22Rv1 (cell line): ENCODE measurements around the gene ASB2.
A peak's percentile ranks its signal among the peaks of the same experiment; 100 is the strongest.

Experiments used
- CTCF ChIP-seq: fragments of 450-650 bp; IDR thresholded peaks from 2 replicates; pipeline ENCODE4 v1.5.1; 2017; ENCODE audit warnings: mild to moderate bottlenecking
- ZFX ChIP-seq: fragments of 450-650 bp; IDR thresholded peaks from 2 replicates; pipeline ENCODE4 v1.6.1; 2017; ENCODE audit warnings: antibody characterized with exemption, borderline replicate concordance

DNA sequence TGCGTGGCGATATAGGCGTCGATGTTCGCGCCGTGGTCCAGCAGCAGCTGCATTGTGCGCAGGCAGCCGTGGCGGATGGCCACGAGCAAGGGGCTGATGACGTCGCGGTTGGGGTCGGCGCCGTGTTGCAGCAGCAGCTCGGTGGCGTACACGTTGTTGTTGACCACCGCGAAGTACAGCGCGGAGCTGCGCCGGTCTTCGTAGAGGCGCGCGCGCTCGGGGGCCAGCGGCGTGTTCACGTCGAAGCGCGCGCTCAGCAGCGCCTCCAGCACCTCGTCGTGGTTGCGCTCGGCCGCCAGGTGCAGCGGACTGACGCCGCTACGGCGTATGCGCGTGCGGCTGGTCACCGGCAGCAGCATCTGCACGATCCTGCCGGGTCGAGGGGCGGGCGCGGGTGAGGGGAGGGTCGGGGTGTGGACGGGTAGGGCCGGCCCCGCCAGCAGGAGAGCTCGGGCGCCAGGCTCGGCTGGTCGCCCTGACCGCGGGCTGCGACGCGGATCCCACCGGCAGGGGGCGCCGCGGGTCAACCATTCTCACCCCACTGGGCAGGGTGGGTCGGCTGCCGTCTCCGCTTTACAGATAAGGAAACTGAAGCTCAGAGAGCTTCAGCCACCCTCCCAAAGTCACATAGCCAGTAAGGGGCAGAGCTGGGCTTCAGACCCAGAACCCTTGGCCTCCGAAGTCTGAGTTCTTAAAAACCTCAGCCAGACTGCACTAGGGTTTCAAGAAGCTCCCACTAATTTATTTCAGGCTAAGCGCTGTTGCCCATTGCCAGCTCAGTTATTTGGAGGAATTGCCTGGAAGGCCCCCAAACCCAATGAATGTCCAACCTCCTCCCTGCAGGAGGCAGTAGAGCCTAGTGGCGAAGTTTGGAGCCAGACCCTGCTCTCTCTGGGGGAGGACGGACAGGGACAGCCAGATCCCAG lies 36.8 kb downstream of the ASB2 start:
- TF ChIP-seq CTCF (peak; percentile 92), ZFX (no peak)
